Measurements from ENCODE around the gene GNLY.
"Not testable (repeated sequence)": the region's sequence is repeated elsewhere in the genome, so short reads cannot be mapped to it uniquely, and the experiment has no call there.

Gene GNLY

GRCh38 chr2:85711578-85712060, 17.5 kb downstream of the GNLY start:
- DNase-seq, result no peak

GRCh38 chr2:85712336-85712735, 18.2 kb downstream of the GNLY start:
- DNase-seq, result no peak

GRCh38 chr2:85712849-85713612, 18.9 kb downstream of the GNLY start:
- DNase-seq, result no peak

- DNase-seq, result no peak
Measured at GRCh38 chr2:85713836-85714235, 19.7 kb downstream of the GNLY start.

- DNase-seq, result not testable (repeated sequence)
Measured at GRCh38 chr2:85714421-85714820, 20.3 kb downstream of the GNLY start.

GRCh38 chr2:85714841-85715240, 20.7 kb downstream of the GNLY start:
- no peak for DNase-seq

GRCh38 chr2:85716346-85716914, 22.3 kb downstream of the GNLY start:
- DNase-seq, result no peak

- DNase-seq, result no peak
Measured at GRCh38 chr2:85717308-85718008, 23.3 kb downstream of the GNLY start.

- DNase-seq, result no peak
Measured at GRCh38 chr2:85718009-85718391, 23.8 kb downstream of the GNLY start.

- no peak for DNase-seq
Measured at GRCh38 chr2:85718885-85719492, 24.8 kb downstream of the GNLY start.

GRCh38 chr2:85719609-85720240, 25.6 kb downstream of the GNLY start:
- DNase-seq, result no peak

GRCh38 chr2:85720533-85720932, 26.4 kb downstream of the GNLY start:
- DNase-seq, result no peak

- DNase-seq, result no peak
Measured at GRCh38 chr2:85721641-85722040, 27.5 kb downstream of the GNLY start.

- no peak for DNase-seq
Measured at GRCh38 chr2:85722519-85722918, 28.4 kb downstream of the GNLY start.

- DNase-seq, result no peak
Measured at GRCh38 chr2:85723707-85724360, 29.7 kb downstream of the GNLY start.

- DNase-seq, result no peak
Measured at GRCh38 chr2:85724731-85725181, 30.6 kb downstream of the GNLY start.

- no peak for DNase-seq
Measured at GRCh38 chr2:85725451-85725850, 31.3 kb downstream of the GNLY start.

GRCh38 chr2:85727798-85728197, 33.6 kb downstream of the GNLY start:
- DNase-seq, result no peak

- no peak for DNase-seq
Measured at GRCh38 chr2:85728342-85728741, 34.2 kb downstream of the GNLY start.

GRCh38 chr2:85728883-85729824, 35.0 kb downstream of the GNLY start:
- DNase-seq, result peak; percentile 80 to 86

GRCh38 chr2:85729825-85730510, 35.8 kb downstream of the GNLY start:
- no peak for DNase-seq

All from activated CD4-positive, alpha-beta T cell treated with anti-CD3 and anti-CD28 coated beads, Interleukin-2, amount 50 U/mL, for 48 hours (primary cell).